ENCODE data around the gene ABLIM2. TPM values are rescaled to one million over a fixed set of nuclear protein-coding genes. Genes with fewer than 3 reads are reported as not detected.

The ABLIM2 gene
- total RNA-seq, 1 experiment from 2014 or later: 2.7 TPM

DNA sequence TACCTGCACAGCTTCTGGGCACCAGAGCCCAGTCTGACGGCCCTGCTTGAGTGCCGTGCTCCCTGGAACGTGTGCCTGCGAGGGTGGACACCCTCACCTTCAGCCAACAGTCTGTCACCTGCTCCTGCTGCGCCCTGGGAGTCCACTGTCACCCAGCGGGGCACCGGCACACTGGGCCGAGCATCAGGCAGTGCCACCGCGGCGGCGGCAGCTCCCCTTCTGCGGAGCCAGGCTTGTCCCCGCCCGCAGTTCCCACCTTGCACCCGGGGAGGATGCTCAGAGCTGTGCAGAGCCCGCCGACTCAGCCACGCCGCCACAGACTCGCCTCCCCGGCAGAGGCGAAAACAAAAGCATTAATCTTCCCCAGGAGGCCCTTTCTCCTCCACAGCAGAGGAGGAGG, 86.8 kb downstream of the ABLIM2 start:
- intact Hi-C loops (cut with micrococcal nuclease; ENCODE audit: unreplicated experiment): no loop called here
- TF ChIP-seq EZH2 (IDR thresholded peaks at IDR 0.05; ENCODE audit: borderline replicate concordance, low read depth, low read length, poor library complexity, severe bottlenecking) (no peak), CTCF (conservative IDR thresholded peaks at IDR 0.05; ENCODE audit: low read depth, low read length) (no peak)
- DNase-seq (ENCODE audit: low spot score): peak; percentile 71
- Histone ChIP-seq H3K4me3 (ENCODE audit: low read depth, low read length, poor library complexity, severe bottlenecking) (peak overlapping the region; percentile 65), H3K27me3 (replicated peaks; ENCODE audit: insufficient read depth, low read depth, low read length, poor library complexity) (no peaks in the 10 kb centered on the region), H3K4me1 (ENCODE audit: insufficient read depth, low read length, poor library complexity, severe bottlenecking) (peaks cover 50% of the 10 kb centered on the region), H3K9me3 (ENCODE audit: low read depth, low read length, poor library complexity, severe bottlenecking) (no peaks in the 10 kb centered on the region), H3K27ac (ENCODE audit: low read depth, low read length, poor library complexity, severe bottlenecking) (peak overlapping the region; percentile 10), H3K36me3 (ENCODE audit: insufficient read depth, low read length, poor library complexity, severe bottlenecking) (peaks cover 38% of the 10 kb centered on the region)
- ChIA-PET CTCF (interaction anchor here (0.5 kb wide), 1 partner anchor 9 kb away, joined by 3 read pairs; no protein-coding TSS in a partner anchor), POLR2A (ENCODE audit: low non-redundant PET) (no interaction called here)
- no TSS peak for BruUV-seq (replicated peaks)

DNA sequence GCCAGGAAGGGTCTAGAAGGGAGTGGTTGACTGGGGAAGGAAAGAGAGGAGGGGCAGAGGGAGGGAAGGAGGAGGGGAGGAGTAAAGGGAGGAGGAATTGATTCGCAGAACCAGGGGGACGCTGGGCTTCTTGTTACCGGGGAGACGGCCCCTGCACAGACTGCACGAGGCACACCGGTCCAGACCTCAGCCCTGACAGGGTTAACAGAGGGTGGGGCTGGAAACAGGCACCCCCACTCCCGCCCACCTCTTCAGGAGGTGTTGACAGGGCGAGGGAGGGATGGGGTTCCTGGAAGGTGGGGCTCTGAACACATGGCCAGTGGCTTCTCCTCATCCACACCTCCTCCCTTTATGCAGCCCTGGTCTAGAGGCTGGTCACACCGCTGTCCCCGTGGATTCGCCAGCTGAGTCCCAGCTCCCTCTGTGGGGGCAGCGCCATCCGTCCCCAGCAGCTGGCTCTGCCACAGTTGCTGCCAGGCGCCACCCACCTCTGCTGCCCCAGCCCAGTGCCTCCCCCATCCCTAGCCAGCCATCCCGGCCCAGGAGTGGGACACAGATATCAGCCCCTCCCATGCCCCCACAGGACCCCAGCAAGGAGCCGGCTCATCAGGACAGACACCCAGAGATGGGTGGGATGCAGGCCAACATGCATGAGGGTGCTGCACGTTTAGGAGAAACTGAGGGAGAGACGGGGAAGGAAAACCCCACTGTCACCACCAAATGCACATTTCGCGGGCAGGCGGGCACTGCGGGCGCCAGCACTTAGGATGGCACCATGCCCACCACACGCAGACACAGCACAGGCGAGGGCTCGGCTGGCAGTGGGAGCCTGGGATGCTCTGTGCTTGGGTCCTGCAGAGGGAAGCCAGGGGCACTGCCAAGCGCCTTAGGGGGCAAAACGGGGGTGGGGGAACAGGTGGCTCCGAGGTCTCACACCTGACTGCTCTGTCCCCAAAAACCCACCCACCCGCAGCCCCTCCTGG, 87.6 kb downstream of the ABLIM2 start:
- Histone ChIP-seq H3K36me3 (ENCODE audit: insufficient read depth, low read length, poor library complexity, severe bottlenecking) (peaks cover 40% of the 10 kb centered on the region), H3K27me3 (replicated peaks; ENCODE audit: insufficient read depth, low read depth, low read length, poor library complexity) (no peaks in the 10 kb centered on the region), H3K27ac (ENCODE audit: low read depth, low read length, poor library complexity, severe bottlenecking) (peak overlapping the region; percentile 99), H3K9me3 (ENCODE audit: low read depth, low read length, poor library complexity, severe bottlenecking) (no peaks in the 10 kb centered on the region), H3K4me3 (ENCODE audit: low read depth, low read length, poor library complexity, severe bottlenecking) (peak overlapping the region; percentile 65), H3K4me1 (ENCODE audit: insufficient read depth, low read length, poor library complexity, severe bottlenecking) (peaks cover 50% of the 10 kb centered on the region)
- BruUV-seq (replicated peaks): no TSS peak
- ChIA-PET POLR2A (ENCODE audit: low non-redundant PET) (no interaction called here), CTCF (no interaction called here)
- DNase-seq (ENCODE audit: low spot score): peak; percentile 87
- TF ChIP-seq CTCF (conservative IDR thresholded peaks at IDR 0.05; ENCODE audit: low read depth, low read length) (no peak), EZH2 (IDR thresholded peaks at IDR 0.05; ENCODE audit: borderline replicate concordance, low read depth, low read length, poor library complexity, severe bottlenecking) (no peak)
- intact Hi-C loops (cut with micrococcal nuclease; ENCODE audit: unreplicated experiment): no loop called here

GRCh38 chr4:8069102-8069752, 89.4 kb downstream of the ABLIM2 start:
- CTCF ChIA-PET: no interaction called here
- Histone ChIP-seq H3K27ac (ENCODE audit: low read depth, low read length, poor library complexity, severe bottlenecking) (peak overlapping the region; percentile 99), H3K36me3 (ENCODE audit: insufficient read depth, low read length, poor library complexity, severe bottlenecking) (peaks cover 40% of the 10 kb centered on the region), H3K27me3 (replicated peaks; ENCODE audit: insufficient read depth, low read depth, low read length, poor library complexity) (no peaks in the 10 kb centered on the region), H3K4me1 (ENCODE audit: insufficient read depth, low read length, poor library complexity, severe bottlenecking) (peaks cover 53% of the 10 kb centered on the region), H3K9me3 (ENCODE audit: low read depth, low read length, poor library complexity, severe bottlenecking) (peaks cover 13% of the 10 kb centered on the region), H3K4me3 (ENCODE audit: low read depth, low read length, poor library complexity, severe bottlenecking) (peak overlapping the region; percentile 65)
- POLR2A ChIA-PET (ENCODE audit: low non-redundant PET): no interaction called here
- no peak for TF ChIP-seq EZH2 (IDR thresholded peaks at IDR 0.05; ENCODE audit: borderline replicate concordance, low read depth, low read length, poor library complexity, severe bottlenecking)
- TF ChIP-seq CTCF (conservative IDR thresholded peaks at IDR 0.05; ENCODE audit: low read depth, low read length): no peak
- intact Hi-C loops (cut with micrococcal nuclease; ENCODE audit: unreplicated experiment): no loop called here
- BruUV-seq (replicated peaks): no TSS peak
- DNase-seq (ENCODE audit: low spot score): peak; percentile 71
